Spleen (tissue), 11 donors: ENCODE data around the gene KLHDC3. TPM values are rescaled to one million over a fixed set of nuclear protein-coding genes. Genes with fewer than 3 reads are reported as not detected.

ENCODE experiments used
- DNase-seq: peaks from one replicate; pipeline ENCODE4 v3.0.0-alpha.2; 2020
- H3K27ac ChIP-seq, 8 donors: fragments of 200-600 bp; sonication (generic) in 7 of 8; 1 replicate in 4 of 8; 2 replicates in 4 of 8; pipeline versions ENCODE4 v1.5.0 to v1.8.0; 2016 to 2021; ENCODE audit warnings: inconsistent platforms in 4 of 8, mild to moderate bottlenecking in 4 of 8, moderate library complexity in 1 of 8
- H3K27me3 ChIP-seq, 7 donors: fragments of 200-600 bp; sonication (generic) in 6 of 7; replicated peaks in 1 of 7; 1 replicate in 4 of 7; 2 replicates in 3 of 7; pipeline versions ENCODE4 v1.5.0 to v1.8.0; 2016 to 2021; ENCODE audit warnings: inconsistent platforms in 3 of 7, mild to moderate bottlenecking in 1 of 7
- H3K36me3 ChIP-seq, 6 donors: fragments of 200-600 bp; sonication (generic) in 5 of 6; 1 replicate in 4 of 6; 2 replicates in 2 of 6; pipeline versions ENCODE4 v1.5.0 to v1.8.0; 2016 to 2021; ENCODE audit warnings: inconsistent platforms in 2 of 6
- H3K4me1 ChIP-seq, 6 donors: fragments of 200-600 bp; sonication (generic) in 5 of 6; 1 replicate in 3 of 6; 2 replicates in 3 of 6; pipeline versions ENCODE4 v1.5.0 to v1.8.0; 2016 to 2021; ENCODE audit warnings: inconsistent platforms in 3 of 6
- H3K4me3 ChIP-seq, 8 donors: fragments of 200-600 bp; sonication (generic) in 7 of 8; 1 replicate in 4 of 8; 2 replicates in 4 of 8; pipeline versions ENCODE4 v1.5.0 to v1.8.0; 2016 to 2021; ENCODE audit warnings: inconsistent platforms in 4 of 8, mild to moderate bottlenecking in 4 of 8, moderate library complexity in 2 of 8
- H3K9me3 ChIP-seq, 8 donors: fragments of 200-600 bp; sonication (generic) in 7 of 8; 1 replicate in 4 of 8; 2 replicates in 4 of 8; pipeline versions ENCODE4 v1.5.0 to v1.8.0; 2016 to 2021; ENCODE audit warnings: inconsistent platforms in 4 of 8
- POLR2A ChIP-seq, 3 donors: fragments of 450-650 bp; IDR thresholded peaks; one replicate each; pipeline ENCODE4 v1.5.1; 2017; ENCODE audit warnings: antibody characterized with exemption in 3 of 3, mild to moderate bottlenecking in 1 of 3
- POLR2AphosphoS5 ChIP-seq, 3 donors: sonication (generic); formaldehyde crosslinking; IDR thresholded peaks; one replicate each; pipeline ENCODE4 v1.5.1; 2017; ENCODE audit warnings: antibody characterized with exemption in 3 of 3
- WGBS, 5 donors: extraction: QIAGEN DNeasy Blood & Tissue Kit in 3 of 5; methylation state at CpG; one replicate each; pipeline versions ENCODE4 v1.1.5 to v1.1.7; 2013 to 2018; 5-methylcytosine and 5-hydroxymethylcytosine counted together
- intact Hi-C: fragments of 100-400 bp; cut with DNase I; formaldehyde crosslinking; loops from one replicate; pipeline ENCODE4 v1.15.0; 2023; ENCODE audit warnings: low total_unique reads
- polyA plus RNA-seq, 3 donors: library from polyadenylated mRNA; stranded (reverse); fragments of 200-250 nt; gene quantifications; one replicate each; pipeline ENCODE4 v1.2.1, GENCODE V29; 2013
- total RNA-seq, 7 donors: library from RNA; depleted of rRNA in 3 of 7; stranded (reverse); fragments of >200 nt in 3 of 7; fragmentation: NEBNext Ultra II Directional in 4 of 7; extraction: Animal tissue kit (Norgen Biotek cat#: 25700) in 4 of 7; gene quantifications; one replicate each; pipeline versions ENCODE4 v1.1.0 to v1.2.1, GENCODE V29; 2016 to 2021
- TF ChIP-seq, protein P1 (sequence below), 11 experiments: fragments of 200-600 bp in 7 of 11; fragments of 450-650 bp in 4 of 11; sonication (generic) in 4 of 11; IDR thresholded peaks in 8 of 11; conservative IDR thresholded peaks in 3 of 11; 1 replicate in 7 of 11; 2 replicates in 4 of 11; pipeline versions ENCODE4 v1.4.0 to v1.8.0; 2016 to 2021; ENCODE audit warnings: antibody characterized with exemption in 11 of 11, inconsistent platforms in 4 of 11, mild to moderate bottlenecking in 1 of 11
- donor health status: healthy with polysubstance abuse.
- donor health status: DM: no; HTN: no; CAD: no; lungs with moderate emphysema.
- donor health status: DM: no; HTN: no; CAD: no.
- donor health status: Bipolar disorder and iron deficiency.
- donor health status: healthy.
- donor health status: DM: no; HTN: no; CAD: no.
- donor health status: DM: yes; HTN: yes; CAD: no.

The KLHDC3 gene
- total and polyA plus RNA-seq, 10 donors = 37.3 to 89.2 (median 66.0) TPM

- H3K4me1 ChIP-seq = peaks cover 19 to 37% (median 28%) of the 10 kb centered on the region in 6 donors
- DNase-seq = no peak
- TF ChIP-seq, protein P1, sequence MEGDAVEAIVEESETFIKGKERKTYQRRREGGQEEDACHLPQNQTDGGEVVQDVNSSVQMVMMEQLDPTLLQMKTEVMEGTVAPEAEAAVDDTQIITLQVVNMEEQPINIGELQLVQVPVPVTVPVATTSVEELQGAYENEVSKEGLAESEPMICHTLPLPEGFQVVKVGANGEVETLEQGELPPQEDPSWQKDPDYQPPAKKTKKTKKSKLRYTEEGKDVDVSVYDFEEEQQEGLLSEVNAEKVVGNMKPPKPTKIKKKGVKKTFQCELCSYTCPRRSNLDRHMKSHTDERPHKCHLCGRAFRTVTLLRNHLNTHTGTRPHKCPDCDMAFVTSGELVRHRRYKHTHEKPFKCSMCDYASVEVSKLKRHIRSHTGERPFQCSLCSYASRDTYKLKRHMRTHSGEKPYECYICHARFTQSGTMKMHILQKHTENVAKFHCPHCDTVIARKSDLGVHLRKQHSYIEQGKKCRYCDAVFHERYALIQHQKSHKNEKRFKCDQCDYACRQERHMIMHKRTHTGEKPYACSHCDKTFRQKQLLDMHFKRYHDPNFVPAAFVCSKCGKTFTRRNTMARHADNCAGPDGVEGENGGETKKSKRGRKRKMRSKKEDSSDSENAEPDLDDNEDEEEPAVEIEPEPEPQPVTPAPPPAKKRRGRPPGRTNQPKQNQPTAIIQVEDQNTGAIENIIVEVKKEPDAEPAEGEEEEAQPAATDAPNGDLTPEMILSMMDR (IDR thresholded peaks at IDR 0.05 in 8 of 11, conservative IDR thresholded peaks at IDR 0.05 in 3 of 11) = no peak
- TF ChIP-seq POLR2AphosphoS5 (IDR thresholded peaks at IDR 0.05) (no peak), POLR2A (IDR thresholded peaks at IDR 0.05) (no peak)
- H3K27ac ChIP-seq = no peak overlapping the region
- intact Hi-C loops = no loop called here
- peaks cover 0 to 58% (median 25%) of the 10 kb centered on the region in 6 donors for H3K36me3 ChIP-seq
- no peaks in the 10 kb centered on the region for H3K27me3 ChIP-seq
- WGBS, 5 donors = 90 to 95% (median 94%) methylated on average over 11 to 12 of the region's 12 CpGs
- H3K9me3 ChIP-seq = no peaks in the 10 kb centered on the region
- H3K4me3 ChIP-seq = no peak overlapping the region
Observed at GRCh38 chr6:43062818-43063217, 48.8 kb downstream of the KLHDC3 start.

DNA sequence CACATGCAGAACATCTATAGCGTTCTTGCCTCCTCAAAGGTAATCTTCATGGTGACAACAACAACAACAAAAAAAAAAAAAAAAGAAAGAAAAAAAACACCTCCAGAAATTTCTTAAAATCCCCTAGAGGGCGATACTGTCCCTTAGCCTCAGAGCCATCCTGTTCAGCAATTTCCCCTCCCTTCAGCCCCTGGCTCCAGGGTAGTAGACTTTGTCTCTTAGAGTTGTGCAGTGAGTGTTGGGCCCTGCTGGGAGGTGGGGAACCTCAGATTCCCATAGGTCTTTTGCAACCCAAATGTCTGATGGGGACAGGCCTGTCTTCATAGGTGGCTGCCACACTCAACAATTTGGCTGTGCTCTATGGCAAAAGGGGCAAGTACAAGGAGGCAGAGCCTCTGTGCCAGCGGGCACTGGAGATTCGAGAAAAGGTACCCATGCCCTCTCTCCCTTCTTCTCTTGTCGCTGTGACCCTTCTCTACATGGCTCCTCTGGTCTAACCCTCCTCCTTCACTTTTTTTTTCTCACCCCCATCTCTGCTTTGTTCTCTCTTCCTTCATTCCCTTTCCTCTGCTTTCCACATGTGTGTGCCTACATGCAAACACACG lies 56.1 kb downstream of the KLHDC3 start:
- TF ChIP-seq POLR2A (IDR thresholded peaks at IDR 0.05) = no peak
- no peak for TF ChIP-seq POLR2AphosphoS5 (IDR thresholded peaks at IDR 0.05)
- TF ChIP-seq, protein P1 (IDR thresholded peaks at IDR 0.05 in 8 of 11, conservative IDR thresholded peaks at IDR 0.05 in 3 of 11) = peak in 7 of 11 experiments; percentile 13 to 45 (median 41)
- WGBS, 5 donors = 57 to 62% (median 61%) methylated on average over 6 of the region's 6 CpGs
- Histone ChIP-seq H3K4me1 (peaks cover 0 to 12% (median 3%) of the 10 kb centered on the region in 6 donors), H3K27ac (no peak overlapping the region), H3K4me3 (no peak overlapping the region), H3K9me3 (no peaks in the 10 kb centered on the region), H3K36me3 (peaks cover 0 to 75% (median 30%) of the 10 kb centered on the region in 6 donors), H3K27me3 (peaks cover 0 to under 1% (median 0%) of the 10 kb centered on the region in 7 donors)
- DNase-seq = no peak
- intact Hi-C loops = no loop called here

Other genes with a start within 250 kb of the KLHDC3 start
- gene BICRAL, start 232.2 kb upstream of the KLHDC3 start, total RNA-seq = 10 to 100 TPM; 20.0 to 27.5 (median 25.3) TPM
- 1 to 10 TPM; 3.4 to 4.8 (median 3.4) TPM for gene BICRAL, start 232.2 kb upstream of the KLHDC3 start, polyA plus RNA-seq
- 10 to 100 TPM; 63.4 to 92.4 (median 73.0) TPM for gene RPL7L1, start 134.6 kb upstream of the KLHDC3 start, total RNA-seq
- 10 to 100 TPM; 27.6 to 63.0 (median 33.3) TPM for gene RPL7L1, start 134.6 kb upstream of the KLHDC3 start, polyA plus RNA-seq
- gene PTCRA, start 98.2 kb upstream of the KLHDC3 start, total RNA-seq = 10 to 100 TPM in 1 of 7 donors, 1 to 10 TPM in 6; 3.2 to 15.5 (median 6.4) TPM
- gene PTCRA, start 98.2 kb upstream of the KLHDC3 start, polyA plus RNA-seq = 1 to 10 TPM; 1.1 to 2.9 (median 2.1) TPM
- gene CNPY3, start 84.8 kb upstream of the KLHDC3 start, total RNA-seq = 100 to 1,000 TPM in 5 of 7 donors, 10 to 100 TPM in 2; 82.2 to 115 (median 109) TPM
- gene CNPY3, start 84.8 kb upstream of the KLHDC3 start, polyA plus RNA-seq = 100 to 1,000 TPM in 1 of 3 donors, 10 to 100 TPM in 2; 94.2 to 109 (median 97.9) TPM
- 1 to 10 TPM in 6 of 7 donors, under 1 TPM in 1; 0.68 to 3.0 (median 2.0) TPM for gene GNMT, start 53.5 kb upstream of the KLHDC3 start, total RNA-seq
- 1 to 10 TPM; 1.2 to 2.3 (median 1.4) TPM for gene GNMT, start 53.5 kb upstream of the KLHDC3 start, polyA plus RNA-seq
- gene PEX6, start 35.1 kb upstream of the KLHDC3 start, total RNA-seq = 10 to 100 TPM; 11.1 to 24.3 (median 19.8) TPM
- gene PEX6, start 35.1 kb upstream of the KLHDC3 start, polyA plus RNA-seq = 10 to 100 TPM; 12.7 to 25.5 (median 16.8) TPM
- gene PPP2R5D, start 29.7 kb upstream of the KLHDC3 start, total RNA-seq = 10 to 100 TPM; 23.6 to 40.2 (median 27.7) TPM
- 10 to 100 TPM; 15.3 to 18.1 (median 15.6) TPM for gene PPP2R5D, start 29.7 kb upstream of the KLHDC3 start, polyA plus RNA-seq
- gene MEA1, start 303 bp upstream of the KLHDC3 start, total RNA-seq = 10 to 100 TPM; 33.3 to 51.4 (median 39.4) TPM
- gene MEA1, start 303 bp upstream of the KLHDC3 start, polyA plus RNA-seq = 10 to 100 TPM; 79.2 to 89.4 (median 88.9) TPM
- gene RRP36, start 7.4 kb downstream of the KLHDC3 start, total RNA-seq = 10 to 100 TPM; 34.9 to 63.4 (median 43.8) TPM
- 10 to 100 TPM; 32.0 to 39.5 (median 32.3) TPM for gene RRP36, start 7.4 kb downstream of the KLHDC3 start, polyA plus RNA-seq
- 10 to 100 TPM; 11.8 to 23.1 (median 13.7) TPM for gene CUL7, start 39.6 kb downstream of the KLHDC3 start, total RNA-seq
- gene CUL7, start 39.6 kb downstream of the KLHDC3 start, polyA plus RNA-seq = 1 to 10 TPM; 3.6 to 7.7 (median 4.9) TPM
- 10 to 100 TPM; 11.0 to 43.4 (median 31.0) TPM for gene MRPL2, start 45.2 kb downstream of the KLHDC3 start, total RNA-seq
- gene MRPL2, start 45.2 kb downstream of the KLHDC3 start, polyA plus RNA-seq = 10 to 100 TPM; 47.9 to 53.9 (median 52.7) TPM
- 10 to 100 TPM; 19.6 to 27.0 (median 21.5) TPM for gene KLC4, start 45.4 kb downstream of the KLHDC3 start, total RNA-seq
- 10 to 100 TPM; 13.2 to 20.0 (median 19.2) TPM for gene KLC4, start 45.4 kb downstream of the KLHDC3 start, polyA plus RNA-seq
- 10 to 100 TPM; 20.4 to 66.4 (median 35.1) TPM for gene PTK7, start 62.1 kb downstream of the KLHDC3 start, total RNA-seq
- 10 to 100 TPM in 1 of 3 donors, 1 to 10 TPM in 2; 6.0 to 13.0 (median 8.7) TPM for gene PTK7, start 62.1 kb downstream of the KLHDC3 start, polyA plus RNA-seq
- gene SRF, start 157.0 kb downstream of the KLHDC3 start, total RNA-seq = 10 to 100 TPM; 23.5 to 45.6 (median 29.6) TPM
- gene SRF, start 157.0 kb downstream of the KLHDC3 start, polyA plus RNA-seq = 10 to 100 TPM; 11.6 to 25.3 (median 14.3) TPM
- gene CUL9, start 167.9 kb downstream of the KLHDC3 start, total RNA-seq = 10 to 100 TPM; 54.0 to 81.5 (median 68.5) TPM
- gene CUL9, start 167.9 kb downstream of the KLHDC3 start, polyA plus RNA-seq = 100 to 1,000 TPM in 2 of 3 donors, 10 to 100 TPM in 1; 50.4 to 145 (median 113) TPM
- gene DNPH1, start 215.2 kb downstream of the KLHDC3 start, total RNA-seq = 10 to 100 TPM; 33.2 to 94.8 (median 54.0) TPM
- gene DNPH1, start 215.2 kb downstream of the KLHDC3 start, polyA plus RNA-seq = 100 to 1,000 TPM; 126 to 201 (median 153) TPM
- gene TTBK1, start 229.2 kb downstream of the KLHDC3 start, total RNA-seq = under 1 TPM in 6 of 7 donors, not detected in 1; 0.07 to 0.32 (median 0.11) TPM
- under 1 TPM; 0.05 to 0.19 (median 0.07) TPM for gene TTBK1, start 229.2 kb downstream of the KLHDC3 start, polyA plus RNA-seq